WTC11 (cell line): ENCODE data around the gene GRPR.
"Not testable (repeated sequence)": the region's sequence is repeated elsewhere in the genome, so short reads cannot be mapped to it uniquely, and the experiment has no call there.

ENCODE experiments used
- ETV6 ChIP-seq: sonication (generic); formaldehyde crosslinking; IDR thresholded peaks from 2 replicates; pipeline ENCODE4 v1.8.1; 2022; ENCODE audit warnings: mild to moderate bottlenecking, missing genetic modification reagents
- KAT7 ChIP-seq: sonication (generic); formaldehyde crosslinking; IDR thresholded peaks from 2 replicates; pipeline ENCODE4 v1.8.1; 2023; ENCODE audit warnings: missing genetic modification reagents, mild to moderate bottlenecking, borderline replicate concordance
- NFATC4 ChIP-seq: fragments of 250-450 bp; sonication (Bioruptor Pico); IDR thresholded peaks from 2 replicates; pipeline ENCODE4 v1.9.0; 2021; ENCODE audit warnings: mild to moderate bottlenecking
- TF ChIP-seq, protein P1 (sequence below): fragments of 200-600 bp; IDR thresholded peaks from 2 replicates; pipeline ENCODE4 v1.8.0; 2022; ENCODE audit warnings: antibody characterized with exemption
- TF ChIP-seq, protein P2 (sequence below): sonication (generic); formaldehyde crosslinking; IDR thresholded peaks from 2 replicates; pipeline ENCODE4 v1.8.1; 2023; ENCODE audit warnings: mild to moderate bottlenecking, moderate library complexity, missing genetic modification reagents
- TF ChIP-seq, protein P3 (sequence below): sonication (generic); formaldehyde crosslinking; IDR thresholded peaks from 2 replicates; pipeline ENCODE4 v1.8.0; 2023; ENCODE audit warnings: missing genetic modification reagents
- TF ChIP-seq, protein P4 (sequence below): sonication (generic); formaldehyde crosslinking; IDR thresholded peaks from 2 replicates; pipeline ENCODE4 v1.8.0; 2022; ENCODE audit warnings: mild to moderate bottlenecking, missing genetic modification reagents
- TF ChIP-seq, protein P5 (sequence below): sonication (generic); formaldehyde crosslinking; IDR thresholded peaks from 2 replicates; pipeline ENCODE4 v1.8.1; 2023; ENCODE audit warnings: mild to moderate bottlenecking, missing genetic modification reagents, moderate library complexity
- TF ChIP-seq, protein P6 (sequence below): sonication (generic); formaldehyde crosslinking; IDR thresholded peaks from 2 replicates; pipeline ENCODE4 v1.8.1; 2023; ENCODE audit warnings: mild to moderate bottlenecking, missing genetic modification reagents
- TF ChIP-seq, protein P7 (sequence below): sonication (generic); formaldehyde crosslinking; conservative IDR thresholded peaks from 2 replicates; pipeline ENCODE4 v1.8.1; 2022; ENCODE audit warnings: mild to moderate bottlenecking, missing genetic modification reagents
- TF ChIP-seq, protein P8 (sequence below): sonication (generic); formaldehyde crosslinking; IDR thresholded peaks from 2 replicates; pipeline ENCODE4 v1.8.1; 2023; ENCODE audit warnings: mild to moderate bottlenecking, missing genetic modification reagents, borderline replicate concordance
- TF ChIP-seq, protein P9 (sequence below): sonication (generic); formaldehyde crosslinking; IDR thresholded peaks from 2 replicates; pipeline ENCODE4 v1.8.1; 2022; ENCODE audit warnings: mild to moderate bottlenecking, missing genetic modification reagents, moderate library complexity, borderline replicate concordance
- TF ChIP-seq, protein P10 (sequence below): sonication (generic); formaldehyde crosslinking; IDR thresholded peaks from 2 replicates; pipeline ENCODE4 v1.8.0; 2023; ENCODE audit warnings: missing genetic modification reagents, mild to moderate bottlenecking, borderline replicate concordance

DNA sequence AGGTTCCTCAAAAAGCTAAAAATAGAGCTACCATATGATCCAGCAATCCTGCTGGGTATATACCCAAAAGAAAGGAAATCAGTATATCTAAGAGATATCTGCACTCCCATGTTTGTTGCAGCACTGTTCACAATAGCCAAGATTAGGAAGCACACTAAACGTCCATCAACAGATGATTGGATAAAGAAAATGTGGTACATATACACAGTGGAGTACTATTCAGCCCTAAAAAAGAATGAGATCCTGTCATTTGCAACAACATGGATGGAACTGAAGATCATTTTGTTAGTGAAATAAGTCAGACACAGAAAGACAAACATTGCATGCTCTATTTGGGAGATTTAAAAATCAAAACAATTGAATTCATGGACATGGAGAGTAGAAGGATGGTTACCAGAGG is 21.7 kb downstream of the GRPR start:
- TF ChIP-seq, protein P1, sequence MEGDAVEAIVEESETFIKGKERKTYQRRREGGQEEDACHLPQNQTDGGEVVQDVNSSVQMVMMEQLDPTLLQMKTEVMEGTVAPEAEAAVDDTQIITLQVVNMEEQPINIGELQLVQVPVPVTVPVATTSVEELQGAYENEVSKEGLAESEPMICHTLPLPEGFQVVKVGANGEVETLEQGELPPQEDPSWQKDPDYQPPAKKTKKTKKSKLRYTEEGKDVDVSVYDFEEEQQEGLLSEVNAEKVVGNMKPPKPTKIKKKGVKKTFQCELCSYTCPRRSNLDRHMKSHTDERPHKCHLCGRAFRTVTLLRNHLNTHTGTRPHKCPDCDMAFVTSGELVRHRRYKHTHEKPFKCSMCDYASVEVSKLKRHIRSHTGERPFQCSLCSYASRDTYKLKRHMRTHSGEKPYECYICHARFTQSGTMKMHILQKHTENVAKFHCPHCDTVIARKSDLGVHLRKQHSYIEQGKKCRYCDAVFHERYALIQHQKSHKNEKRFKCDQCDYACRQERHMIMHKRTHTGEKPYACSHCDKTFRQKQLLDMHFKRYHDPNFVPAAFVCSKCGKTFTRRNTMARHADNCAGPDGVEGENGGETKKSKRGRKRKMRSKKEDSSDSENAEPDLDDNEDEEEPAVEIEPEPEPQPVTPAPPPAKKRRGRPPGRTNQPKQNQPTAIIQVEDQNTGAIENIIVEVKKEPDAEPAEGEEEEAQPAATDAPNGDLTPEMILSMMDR, result not testable (repeated sequence)
- TF ChIP-seq, protein P2, sequence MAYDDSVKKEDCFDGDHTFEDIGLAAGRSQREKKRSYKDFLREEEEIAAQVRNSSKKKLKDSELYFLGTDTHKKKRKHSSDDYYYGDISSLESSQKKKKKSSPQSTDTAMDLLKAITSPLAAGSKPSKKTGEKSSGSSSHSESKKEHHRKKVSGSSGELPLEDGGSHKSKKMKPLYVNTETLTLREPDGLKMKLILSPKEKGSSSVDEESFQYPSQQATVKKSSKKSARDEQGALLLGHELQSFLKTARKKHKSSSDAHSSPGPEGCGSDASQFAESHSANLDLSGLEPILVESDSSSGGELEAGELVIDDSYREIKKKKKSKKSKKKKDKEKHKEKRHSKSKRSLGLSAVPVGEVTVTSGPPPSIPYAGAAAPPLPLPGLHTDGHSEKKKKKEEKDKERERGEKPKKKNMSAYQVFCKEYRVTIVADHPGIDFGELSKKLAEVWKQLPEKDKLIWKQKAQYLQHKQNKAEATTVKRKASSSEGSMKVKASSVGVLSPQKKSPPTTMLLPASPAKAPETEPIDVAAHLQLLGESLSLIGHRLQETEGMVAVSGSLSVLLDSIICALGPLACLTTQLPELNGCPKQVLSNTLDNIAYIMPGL, result not testable (repeated sequence)
- TF ChIP-seq, protein P3, sequence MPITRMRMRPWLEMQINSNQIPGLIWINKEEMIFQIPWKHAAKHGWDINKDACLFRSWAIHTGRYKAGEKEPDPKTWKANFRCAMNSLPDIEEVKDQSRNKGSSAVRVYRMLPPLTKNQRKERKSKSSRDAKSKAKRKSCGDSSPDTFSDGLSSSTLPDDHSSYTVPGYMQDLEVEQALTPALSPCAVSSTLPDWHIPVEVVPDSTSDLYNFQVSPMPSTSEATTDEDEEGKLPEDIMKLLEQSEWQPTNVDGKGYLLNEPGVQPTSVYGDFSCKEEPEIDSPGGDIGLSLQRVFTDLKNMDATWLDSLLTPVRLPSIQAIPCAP (CRISPR knock-in tag), result not testable (repeated sequence)
- TF ChIP-seq, protein P4, sequence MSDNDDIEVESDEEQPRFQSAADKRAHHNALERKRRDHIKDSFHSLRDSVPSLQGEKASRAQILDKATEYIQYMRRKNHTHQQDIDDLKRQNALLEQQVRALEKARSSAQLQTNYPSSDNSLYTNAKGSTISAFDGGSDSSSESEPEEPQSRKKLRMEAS (CRISPR knock-in tag), result not testable (repeated sequence)
- TF ChIP-seq NFATC4; ETV6 (CRISPR knock-in tag); KAT7 (CRISPR knock-in tag): not testable (repeated sequence)
- TF ChIP-seq, protein P5, sequence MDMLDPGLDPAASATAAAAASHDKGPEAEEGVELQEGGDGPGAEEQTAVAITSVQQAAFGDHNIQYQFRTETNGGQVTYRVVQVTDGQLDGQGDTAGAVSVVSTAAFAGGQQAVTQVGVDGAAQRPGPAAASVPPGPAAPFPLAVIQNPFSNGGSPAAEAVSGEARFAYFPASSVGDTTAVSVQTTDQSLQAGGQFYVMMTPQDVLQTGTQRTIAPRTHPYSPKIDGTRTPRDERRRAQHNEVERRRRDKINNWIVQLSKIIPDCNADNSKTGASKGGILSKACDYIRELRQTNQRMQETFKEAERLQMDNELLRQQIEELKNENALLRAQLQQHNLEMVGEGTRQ (CRISPR knock-in tag), result not testable (repeated sequence)
- TF ChIP-seq, protein P6, sequence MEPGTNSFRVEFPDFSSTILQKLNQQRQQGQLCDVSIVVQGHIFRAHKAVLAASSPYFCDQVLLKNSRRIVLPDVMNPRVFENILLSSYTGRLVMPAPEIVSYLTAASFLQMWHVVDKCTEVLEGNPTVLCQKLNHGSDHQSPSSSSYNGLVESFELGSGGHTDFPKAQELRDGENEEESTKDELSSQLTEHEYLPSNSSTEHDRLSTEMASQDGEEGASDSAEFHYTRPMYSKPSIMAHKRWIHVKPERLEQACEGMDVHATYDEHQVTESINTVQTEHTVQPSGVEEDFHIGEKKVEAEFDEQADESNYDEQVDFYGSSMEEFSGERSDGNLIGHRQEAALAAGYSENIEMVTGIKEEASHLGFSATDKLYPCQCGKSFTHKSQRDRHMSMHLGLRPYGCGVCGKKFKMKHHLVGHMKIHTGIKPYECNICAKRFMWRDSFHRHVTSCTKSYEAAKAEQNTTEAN (CRISPR knock-in tag), result not testable (repeated sequence)
- TF ChIP-seq, protein P7, sequence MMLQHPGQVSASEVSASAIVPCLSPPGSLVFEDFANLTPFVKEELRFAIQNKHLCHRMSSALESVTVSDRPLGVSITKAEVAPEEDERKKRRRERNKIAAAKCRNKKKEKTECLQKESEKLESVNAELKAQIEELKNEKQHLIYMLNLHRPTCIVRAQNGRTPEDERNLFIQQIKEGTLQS, result not testable (repeated sequence)
- TF ChIP-seq, protein P8, sequence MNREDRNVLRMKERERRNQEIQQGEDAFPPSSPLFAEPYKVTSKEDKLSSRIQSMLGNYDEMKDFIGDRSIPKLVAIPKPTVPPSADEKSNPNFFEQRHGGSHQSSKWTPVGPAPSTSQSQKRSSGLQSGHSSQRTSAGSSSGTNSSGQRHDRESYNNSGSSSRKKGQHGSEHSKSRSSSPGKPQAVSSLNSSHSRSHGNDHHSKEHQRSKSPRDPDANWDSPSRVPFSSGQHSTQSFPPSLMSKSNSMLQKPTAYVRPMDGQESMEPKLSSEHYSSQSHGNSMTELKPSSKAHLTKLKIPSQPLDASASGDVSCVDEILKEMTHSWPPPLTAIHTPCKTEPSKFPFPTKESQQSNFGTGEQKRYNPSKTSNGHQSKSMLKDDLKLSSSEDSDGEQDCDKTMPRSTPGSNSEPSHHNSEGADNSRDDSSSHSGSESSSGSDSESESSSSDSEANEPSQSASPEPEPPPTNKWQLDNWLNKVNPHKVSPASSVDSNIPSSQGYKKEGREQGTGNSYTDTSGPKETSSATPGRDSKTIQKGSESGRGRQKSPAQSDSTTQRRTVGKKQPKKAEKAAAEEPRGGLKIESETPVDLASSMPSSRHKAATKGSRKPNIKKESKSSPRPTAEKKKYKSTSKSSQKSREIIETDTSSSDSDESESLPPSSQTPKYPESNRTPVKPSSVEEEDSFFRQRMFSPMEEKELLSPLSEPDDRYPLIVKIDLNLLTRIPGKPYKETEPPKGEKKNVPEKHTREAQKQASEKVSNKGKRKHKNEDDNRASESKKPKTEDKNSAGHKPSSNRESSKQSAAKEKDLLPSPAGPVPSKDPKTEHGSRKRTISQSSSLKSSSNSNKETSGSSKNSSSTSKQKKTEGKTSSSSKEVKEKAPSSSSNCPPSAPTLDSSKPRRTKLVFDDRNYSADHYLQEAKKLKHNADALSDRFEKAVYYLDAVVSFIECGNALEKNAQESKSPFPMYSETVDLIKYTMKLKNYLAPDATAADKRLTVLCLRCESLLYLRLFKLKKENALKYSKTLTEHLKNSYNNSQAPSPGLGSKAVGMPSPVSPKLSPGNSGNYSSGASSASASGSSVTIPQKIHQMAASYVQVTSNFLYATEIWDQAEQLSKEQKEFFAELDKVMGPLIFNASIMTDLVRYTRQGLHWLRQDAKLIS (CRISPR knock-in tag), result not testable (repeated sequence)
- TF ChIP-seq, protein P9, sequence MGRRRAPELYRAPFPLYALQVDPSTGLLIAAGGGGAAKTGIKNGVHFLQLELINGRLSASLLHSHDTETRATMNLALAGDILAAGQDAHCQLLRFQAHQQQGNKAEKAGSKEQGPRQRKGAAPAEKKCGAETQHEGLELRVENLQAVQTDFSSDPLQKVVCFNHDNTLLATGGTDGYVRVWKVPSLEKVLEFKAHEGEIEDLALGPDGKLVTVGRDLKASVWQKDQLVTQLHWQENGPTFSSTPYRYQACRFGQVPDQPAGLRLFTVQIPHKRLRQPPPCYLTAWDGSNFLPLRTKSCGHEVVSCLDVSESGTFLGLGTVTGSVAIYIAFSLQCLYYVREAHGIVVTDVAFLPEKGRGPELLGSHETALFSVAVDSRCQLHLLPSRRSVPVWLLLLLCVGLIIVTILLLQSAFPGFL, result not testable (repeated sequence)
- TF ChIP-seq, protein P10, sequence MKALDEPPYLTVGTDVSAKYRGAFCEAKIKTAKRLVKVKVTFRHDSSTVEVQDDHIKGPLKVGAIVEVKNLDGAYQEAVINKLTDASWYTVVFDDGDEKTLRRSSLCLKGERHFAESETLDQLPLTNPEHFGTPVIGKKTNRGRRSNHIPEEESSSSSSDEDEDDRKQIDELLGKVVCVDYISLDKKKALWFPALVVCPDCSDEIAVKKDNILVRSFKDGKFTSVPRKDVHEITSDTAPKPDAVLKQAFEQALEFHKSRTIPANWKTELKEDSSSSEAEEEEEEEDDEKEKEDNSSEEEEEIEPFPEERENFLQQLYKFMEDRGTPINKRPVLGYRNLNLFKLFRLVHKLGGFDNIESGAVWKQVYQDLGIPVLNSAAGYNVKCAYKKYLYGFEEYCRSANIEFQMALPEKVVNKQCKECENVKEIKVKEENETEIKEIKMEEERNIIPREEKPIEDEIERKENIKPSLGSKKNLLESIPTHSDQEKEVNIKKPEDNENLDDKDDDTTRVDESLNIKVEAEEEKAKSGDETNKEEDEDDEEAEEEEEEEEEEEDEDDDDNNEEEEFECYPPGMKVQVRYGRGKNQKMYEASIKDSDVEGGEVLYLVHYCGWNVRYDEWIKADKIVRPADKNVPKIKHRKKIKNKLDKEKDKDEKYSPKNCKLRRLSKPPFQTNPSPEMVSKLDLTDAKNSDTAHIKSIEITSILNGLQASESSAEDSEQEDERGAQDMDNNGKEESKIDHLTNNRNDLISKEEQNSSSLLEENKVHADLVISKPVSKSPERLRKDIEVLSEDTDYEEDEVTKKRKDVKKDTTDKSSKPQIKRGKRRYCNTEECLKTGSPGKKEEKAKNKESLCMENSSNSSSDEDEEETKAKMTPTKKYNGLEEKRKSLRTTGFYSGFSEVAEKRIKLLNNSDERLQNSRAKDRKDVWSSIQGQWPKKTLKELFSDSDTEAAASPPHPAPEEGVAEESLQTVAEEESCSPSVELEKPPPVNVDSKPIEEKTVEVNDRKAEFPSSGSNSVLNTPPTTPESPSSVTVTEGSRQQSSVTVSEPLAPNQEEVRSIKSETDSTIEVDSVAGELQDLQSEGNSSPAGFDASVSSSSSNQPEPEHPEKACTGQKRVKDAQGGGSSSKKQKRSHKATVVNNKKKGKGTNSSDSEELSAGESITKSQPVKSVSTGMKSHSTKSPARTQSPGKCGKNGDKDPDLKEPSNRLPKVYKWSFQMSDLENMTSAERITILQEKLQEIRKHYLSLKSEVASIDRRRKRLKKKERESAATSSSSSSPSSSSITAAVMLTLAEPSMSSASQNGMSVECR (CRISPR knock-in tag), result not testable (repeated sequence)
